Breast epithelium (tissue), 3 donors: ENCODE measurements around the gene ATP2B1.

Source experiments
- POLR2A ChIP-seq: fragments of 450-650 bp; IDR thresholded peaks from one replicate; pipeline ENCODE4 v1.6.1; 2016; ENCODE audit warnings: antibody characterized with exemption, mild to moderate bottlenecking, moderate library complexity
- TF ChIP-seq, protein P1 (sequence below), 3 donors: fragments of 450-650 bp; IDR thresholded peaks; one replicate each; pipeline ENCODE4 v1.5.1; 2016 to 2017; ENCODE audit warnings: antibody characterized with exemption in 3 of 3, mild to moderate bottlenecking in 3 of 3, moderate library complexity in 3 of 3

DNA sequence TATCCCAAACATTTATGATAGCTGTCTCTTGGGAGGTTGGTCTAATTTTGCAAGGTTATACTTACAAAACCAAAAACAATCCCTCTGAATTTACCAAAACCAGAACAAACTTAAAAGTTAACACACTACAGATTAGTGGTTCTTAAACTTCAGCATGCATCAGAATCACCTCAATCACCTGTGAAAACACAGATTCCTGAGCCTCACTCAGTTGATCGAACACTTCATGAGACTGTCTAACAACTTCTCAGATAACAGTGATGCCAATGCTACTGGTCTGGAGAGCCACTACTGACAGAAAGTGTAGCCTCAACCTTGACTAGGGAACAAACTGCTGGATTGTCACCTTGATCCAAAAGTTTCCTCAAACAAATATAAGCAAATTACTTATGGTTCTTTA, 44.2 kb downstream of the ATP2B1 start:
- TF ChIP-seq, protein P1, sequence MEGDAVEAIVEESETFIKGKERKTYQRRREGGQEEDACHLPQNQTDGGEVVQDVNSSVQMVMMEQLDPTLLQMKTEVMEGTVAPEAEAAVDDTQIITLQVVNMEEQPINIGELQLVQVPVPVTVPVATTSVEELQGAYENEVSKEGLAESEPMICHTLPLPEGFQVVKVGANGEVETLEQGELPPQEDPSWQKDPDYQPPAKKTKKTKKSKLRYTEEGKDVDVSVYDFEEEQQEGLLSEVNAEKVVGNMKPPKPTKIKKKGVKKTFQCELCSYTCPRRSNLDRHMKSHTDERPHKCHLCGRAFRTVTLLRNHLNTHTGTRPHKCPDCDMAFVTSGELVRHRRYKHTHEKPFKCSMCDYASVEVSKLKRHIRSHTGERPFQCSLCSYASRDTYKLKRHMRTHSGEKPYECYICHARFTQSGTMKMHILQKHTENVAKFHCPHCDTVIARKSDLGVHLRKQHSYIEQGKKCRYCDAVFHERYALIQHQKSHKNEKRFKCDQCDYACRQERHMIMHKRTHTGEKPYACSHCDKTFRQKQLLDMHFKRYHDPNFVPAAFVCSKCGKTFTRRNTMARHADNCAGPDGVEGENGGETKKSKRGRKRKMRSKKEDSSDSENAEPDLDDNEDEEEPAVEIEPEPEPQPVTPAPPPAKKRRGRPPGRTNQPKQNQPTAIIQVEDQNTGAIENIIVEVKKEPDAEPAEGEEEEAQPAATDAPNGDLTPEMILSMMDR (IDR thresholded peaks at IDR 0.05), result no peak
- no peak for TF ChIP-seq POLR2A
